ENCODE data around the gene SALL1. TPM values are rescaled to one million over a fixed set of nuclear protein-coding genes. Genes with fewer than 3 reads are reported as not detected.

Gene SALL1
- total and polyA plus RNA-seq, 4 experiments from 2014 or later, result not detected

DNA sequence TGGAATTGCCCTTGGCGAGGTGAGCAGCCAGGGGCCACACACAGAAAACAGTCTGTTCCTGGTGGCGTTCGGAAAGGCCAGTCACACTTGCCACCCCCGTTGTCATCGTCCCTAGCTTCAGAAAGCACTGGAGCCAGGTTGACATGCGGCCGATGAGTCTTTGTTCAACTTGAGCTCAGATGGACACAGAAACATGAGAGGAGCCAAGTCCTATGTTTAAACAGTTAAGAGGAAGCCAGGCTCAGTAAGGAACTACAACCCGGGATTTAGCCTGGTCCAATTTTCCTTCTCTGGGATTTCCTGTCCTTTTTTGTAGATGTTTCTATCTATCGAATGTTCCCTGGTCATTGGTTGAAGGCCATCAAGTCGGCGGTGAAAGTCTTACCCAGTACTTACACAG is 19.5 kb downstream of the SALL1 start:
- CTCF ChIA-PET (ENCODE audit: partially characterized antibody), result no interaction called here
- Mint-ChIP-seq H3K9me3 (peaks cover 0 to 6% (median 3%) of the 10 kb centered on the region in 8 donors), H3K27me3 (peaks cover 8 to 32% of the 10 kb centered on the region in 2 donors), H3K4me1 (no peaks in the 10 kb centered on the region), H3K4me3 (no peak overlapping the region), H3K36me3 (no peaks in the 10 kb centered on the region), H3K27ac (no peak overlapping the region)
- H3K27me3 ChIP-seq (ENCODE audit: insufficient read depth, low read length), result no peaks in the 10 kb centered on the region
- POLR2A ChIA-PET (ENCODE audit: partially characterized antibody), result no interaction called here
- no peak overlapping the region for H3K4me3 ChIP-seq (ENCODE audit: low read length in 2 of 2)
- no peak overlapping the region for H3K27ac ChIP-seq (ENCODE audit: low read depth, low read length)
- no peaks in the 10 kb centered on the region for H3K4me1 ChIP-seq (ENCODE audit: insufficient read depth, low read length)
- DNase-seq, result no peak
- no peaks in the 10 kb centered on the region for H3K36me3 ChIP-seq (ENCODE audit: insufficient read depth, low read length)
- H3K9me3 ChIP-seq (ENCODE audit: control insufficient read depth in 1 of 2, low read length in 2 of 2), result no peaks in the 10 kb centered on the region
- intact Hi-C loops (cut with micrococcal nuclease), result no loop called here

DNA sequence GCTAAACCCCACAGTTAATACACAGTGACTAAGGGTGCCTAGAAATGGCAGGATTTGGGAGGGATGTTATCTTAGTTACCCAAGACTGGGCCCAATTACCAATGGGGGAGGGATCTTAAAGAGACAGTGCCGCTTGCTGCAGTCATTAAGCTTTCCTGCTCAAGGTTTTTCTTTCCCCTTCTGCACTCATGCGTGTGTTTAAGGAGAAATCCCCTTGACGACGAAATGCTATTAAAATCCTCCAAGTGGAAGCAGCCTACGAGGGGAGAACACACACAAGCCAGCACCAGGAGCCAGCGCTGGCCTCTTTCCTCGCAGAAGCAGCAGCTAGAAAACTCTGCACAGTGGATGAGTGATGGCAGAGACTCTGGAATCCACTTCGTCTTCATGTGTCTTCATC is 22.0 kb downstream of the SALL1 start:
- ChIA-PET CTCF (ENCODE audit: partially characterized antibody) (no interaction called here), POLR2A (ENCODE audit: partially characterized antibody) (no interaction called here)
- H3K27ac Mint-ChIP-seq, result no peak overlapping the region
- peaks cover 6 to 25% of the 10 kb centered on the region in 2 donors for H3K27me3 Mint-ChIP-seq
- DNase-seq, result no peak
- H3K4me3 Mint-ChIP-seq, result no peak overlapping the region
- intact Hi-C loops (cut with micrococcal nuclease), result no loop called here
- Histone ChIP-seq H3K27ac (ENCODE audit: low read depth, low read length) (no peak overlapping the region), H3K4me3 (ENCODE audit: low read length in 2 of 2) (no peak overlapping the region), H3K36me3 (ENCODE audit: insufficient read depth, low read length) (no peaks in the 10 kb centered on the region), H3K4me1 (ENCODE audit: insufficient read depth, low read length) (no peaks in the 10 kb centered on the region), H3K27me3 (ENCODE audit: insufficient read depth, low read length) (no peaks in the 10 kb centered on the region), H3K9me3 (ENCODE audit: control insufficient read depth in 1 of 2, low read length in 2 of 2) (no peaks in the 10 kb centered on the region)
- peaks cover 0 to 5% (median 2%) of the 10 kb centered on the region in 8 donors for H3K9me3 Mint-ChIP-seq
- no peaks in the 10 kb centered on the region for H3K4me1 Mint-ChIP-seq
- no peaks in the 10 kb centered on the region for H3K36me3 Mint-ChIP-seq

DNA sequence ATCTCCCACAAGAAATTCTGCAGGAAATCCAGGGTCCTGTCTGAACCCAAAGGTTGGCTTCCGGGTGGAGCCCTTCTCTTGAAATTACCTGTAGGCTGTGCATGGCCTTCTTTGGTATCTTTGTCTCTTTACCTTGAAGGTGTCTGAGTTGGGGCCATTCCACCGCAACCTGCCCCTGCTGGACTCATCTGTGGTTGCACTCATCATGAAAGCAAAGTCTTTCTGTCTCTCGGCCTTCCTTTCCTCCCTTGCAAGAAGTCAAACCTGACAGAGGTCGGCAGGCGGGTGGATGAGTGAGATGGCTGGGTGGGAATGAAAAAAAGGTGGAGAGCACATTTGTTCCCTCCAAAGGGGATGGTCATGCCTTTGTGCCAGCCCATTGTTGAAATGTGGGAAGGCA is 25.1 kb downstream of the SALL1 start:
- H3K36me3 Mint-ChIP-seq, result no peaks in the 10 kb centered on the region
- intact Hi-C loops (cut with micrococcal nuclease), result no loop called here
- ChIA-PET POLR2A (ENCODE audit: partially characterized antibody) (no interaction called here), CTCF (ENCODE audit: partially characterized antibody) (no interaction called here)
- H3K4me1 ChIP-seq (ENCODE audit: insufficient read depth, low read length), result no peaks in the 10 kb centered on the region
- peaks cover 3 to 12% of the 10 kb centered on the region in 2 donors for H3K27me3 Mint-ChIP-seq
- H3K36me3 ChIP-seq (ENCODE audit: insufficient read depth, low read length), result no peaks in the 10 kb centered on the region
- no peaks in the 10 kb centered on the region for H3K4me1 Mint-ChIP-seq
- H3K4me3 ChIP-seq (ENCODE audit: low read length in 2 of 2), result no peak overlapping the region
- no peak overlapping the region for H3K27ac ChIP-seq (ENCODE audit: low read depth, low read length)
- H3K9me3 ChIP-seq (ENCODE audit: control insufficient read depth in 1 of 2, low read length in 2 of 2), result no peaks in the 10 kb centered on the region
- H3K4me3 Mint-ChIP-seq, result no peak overlapping the region
- H3K9me3 Mint-ChIP-seq, result peaks cover 0 to 3% (median under 1%) of the 10 kb centered on the region in 8 donors
- DNase-seq, result no peak
- no peaks in the 10 kb centered on the region for H3K27me3 ChIP-seq (ENCODE audit: insufficient read depth, low read length)
- H3K27ac Mint-ChIP-seq, result no peak overlapping the region

DNA sequence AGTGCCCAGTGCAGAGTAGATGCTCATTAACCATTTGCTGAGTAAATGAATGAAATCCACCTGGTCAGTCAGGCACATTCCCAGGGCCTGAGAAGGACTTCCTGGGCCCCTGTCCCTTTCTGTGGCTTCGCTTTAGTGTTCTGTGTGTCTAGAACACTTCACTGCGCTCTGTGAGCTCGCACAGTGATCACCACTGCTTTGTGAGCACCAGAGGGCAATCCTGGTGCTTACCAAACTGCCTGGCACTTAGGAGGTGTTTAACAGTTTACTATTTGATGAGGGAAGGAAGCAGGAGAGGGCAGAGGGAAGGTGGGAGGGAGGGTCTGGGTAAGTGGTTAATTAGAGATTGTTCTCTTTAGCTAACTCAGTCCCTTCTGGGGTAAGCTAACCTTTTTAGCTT is 26.2 kb downstream of the SALL1 start:
- H3K36me3 Mint-ChIP-seq, result no peaks in the 10 kb centered on the region
- POLR2A ChIA-PET (ENCODE audit: partially characterized antibody), result no interaction called here
- peaks cover 0 to 4% (median 0%) of the 10 kb centered on the region in 8 donors for H3K9me3 Mint-ChIP-seq
- CTCF ChIA-PET (ENCODE audit: partially characterized antibody), result no interaction called here
- H3K27ac Mint-ChIP-seq, result no peak overlapping the region
- Histone ChIP-seq H3K9me3 (ENCODE audit: control insufficient read depth in 1 of 2, low read length in 2 of 2) (no peaks in the 10 kb centered on the region), H3K4me1 (ENCODE audit: insufficient read depth, low read length) (no peaks in the 10 kb centered on the region), H3K27ac (ENCODE audit: low read depth, low read length) (no peak overlapping the region), H3K36me3 (ENCODE audit: insufficient read depth, low read length) (no peaks in the 10 kb centered on the region), H3K27me3 (ENCODE audit: insufficient read depth, low read length) (no peaks in the 10 kb centered on the region), H3K4me3 (ENCODE audit: low read length in 2 of 2) (no peak overlapping the region)
- no peak for DNase-seq
- no peak overlapping the region for H3K4me3 Mint-ChIP-seq
- no peaks in the 10 kb centered on the region for H3K4me1 Mint-ChIP-seq
- intact Hi-C loops (cut with micrococcal nuclease), result no loop called here
- peaks cover 4 to 11% of the 10 kb centered on the region in 2 donors for H3K27me3 Mint-ChIP-seq

DNA sequence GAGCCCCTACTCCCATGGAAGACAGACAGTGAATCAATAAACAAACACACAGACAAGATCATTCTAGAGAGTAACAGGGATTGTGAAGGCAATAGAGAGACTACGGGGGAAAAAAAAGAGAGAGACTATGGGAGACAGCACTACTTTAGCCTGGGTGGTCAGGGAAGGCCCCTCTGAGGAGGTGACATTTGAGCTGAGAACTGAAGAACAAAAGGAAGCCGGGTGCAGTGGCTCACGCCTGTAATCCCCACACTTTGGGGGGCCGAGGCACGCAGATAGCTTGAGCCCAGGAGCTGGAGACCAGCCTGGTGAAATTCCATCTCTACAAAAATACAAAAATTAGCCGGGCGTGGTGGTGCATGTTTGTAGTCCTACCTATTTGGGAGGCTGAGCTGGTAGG is 29.2 kb downstream of the SALL1 start:
- Histone ChIP-seq H3K9me3 (ENCODE audit: control insufficient read depth in 1 of 2, low read length in 2 of 2) (no peaks in the 10 kb centered on the region), H3K4me3 (ENCODE audit: low read length in 2 of 2) (no peak overlapping the region), H3K27ac (ENCODE audit: low read depth, low read length) (no peak overlapping the region), H3K36me3 (ENCODE audit: insufficient read depth, low read length) (no peaks in the 10 kb centered on the region), H3K27me3 (ENCODE audit: insufficient read depth, low read length) (no peaks in the 10 kb centered on the region), H3K4me1 (ENCODE audit: insufficient read depth, low read length) (no peaks in the 10 kb centered on the region)
- Mint-ChIP-seq H3K27ac (no peak overlapping the region), H3K4me3 (no peak overlapping the region), H3K4me1 (no peaks in the 10 kb centered on the region), H3K36me3 (no peaks in the 10 kb centered on the region), H3K27me3 (peaks cover 6 to 14% of the 10 kb centered on the region in 2 donors), H3K9me3 (peaks cover 0 to 3% (median 0%) of the 10 kb centered on the region in 8 donors)
- ChIA-PET POLR2A (ENCODE audit: partially characterized antibody) (no interaction called here), CTCF (ENCODE audit: partially characterized antibody) (no interaction called here)
- intact Hi-C loops (cut with micrococcal nuclease), result no loop called here
- no peak for DNase-seq

DNA sequence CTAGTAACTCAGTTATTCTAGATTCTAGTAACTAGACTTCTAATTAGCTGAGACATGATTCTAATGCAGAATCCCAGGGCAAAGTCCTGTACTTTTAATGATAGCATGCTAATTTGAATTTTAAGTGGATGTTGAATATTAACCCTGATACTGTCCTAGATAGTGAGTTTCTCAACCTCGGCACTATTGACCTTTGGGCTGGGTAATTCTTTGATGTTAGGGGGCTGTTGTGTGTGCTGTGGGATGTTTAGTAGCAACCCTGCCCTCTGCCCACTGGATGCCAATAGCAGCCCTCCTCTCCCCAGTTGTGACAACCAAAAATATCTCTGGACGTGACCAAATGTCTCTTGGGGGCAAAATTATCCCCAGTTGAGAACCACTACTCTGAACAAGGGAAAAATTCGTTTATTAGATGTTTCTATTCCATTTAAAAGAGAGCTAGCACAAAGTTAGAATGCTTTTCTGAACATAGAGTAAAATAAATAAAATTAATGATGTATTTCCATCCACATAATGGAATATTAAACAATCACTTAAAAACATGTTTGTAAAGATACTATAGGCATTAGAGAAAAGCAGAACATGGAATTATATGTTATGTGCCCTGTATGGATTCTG is 30.2 kb downstream of the SALL1 start:
- no peaks in the 10 kb centered on the region for H3K27me3 ChIP-seq (ENCODE audit: insufficient read depth, low read length)
- no peaks in the 10 kb centered on the region for H3K9me3 ChIP-seq (ENCODE audit: control insufficient read depth in 1 of 2, low read length in 2 of 2)
- H3K36me3 ChIP-seq (ENCODE audit: insufficient read depth, low read length), result no peaks in the 10 kb centered on the region
- no peaks in the 10 kb centered on the region for H3K36me3 Mint-ChIP-seq
- POLR2A ChIA-PET (ENCODE audit: partially characterized antibody), result no interaction called here
- no peaks in the 10 kb centered on the region for H3K4me1 ChIP-seq (ENCODE audit: insufficient read depth, low read length)
- CTCF ChIA-PET (ENCODE audit: partially characterized antibody), result no interaction called here
- peaks cover 6 to 14% of the 10 kb centered on the region in 2 donors for H3K27me3 Mint-ChIP-seq
- H3K4me3 ChIP-seq (ENCODE audit: low read length in 2 of 2), result no peak overlapping the region
- no peak overlapping the region for H3K4me3 Mint-ChIP-seq
- H3K9me3 Mint-ChIP-seq, result peaks cover 0 to 3% (median 0%) of the 10 kb centered on the region in 8 donors
- no peak overlapping the region for H3K27ac ChIP-seq (ENCODE audit: low read depth, low read length)
- H3K4me1 Mint-ChIP-seq, result no peaks in the 10 kb centered on the region
- no peak overlapping the region for H3K27ac Mint-ChIP-seq
- intact Hi-C loops (cut with micrococcal nuclease), result no loop called here
- no peak for DNase-seq

DNA sequence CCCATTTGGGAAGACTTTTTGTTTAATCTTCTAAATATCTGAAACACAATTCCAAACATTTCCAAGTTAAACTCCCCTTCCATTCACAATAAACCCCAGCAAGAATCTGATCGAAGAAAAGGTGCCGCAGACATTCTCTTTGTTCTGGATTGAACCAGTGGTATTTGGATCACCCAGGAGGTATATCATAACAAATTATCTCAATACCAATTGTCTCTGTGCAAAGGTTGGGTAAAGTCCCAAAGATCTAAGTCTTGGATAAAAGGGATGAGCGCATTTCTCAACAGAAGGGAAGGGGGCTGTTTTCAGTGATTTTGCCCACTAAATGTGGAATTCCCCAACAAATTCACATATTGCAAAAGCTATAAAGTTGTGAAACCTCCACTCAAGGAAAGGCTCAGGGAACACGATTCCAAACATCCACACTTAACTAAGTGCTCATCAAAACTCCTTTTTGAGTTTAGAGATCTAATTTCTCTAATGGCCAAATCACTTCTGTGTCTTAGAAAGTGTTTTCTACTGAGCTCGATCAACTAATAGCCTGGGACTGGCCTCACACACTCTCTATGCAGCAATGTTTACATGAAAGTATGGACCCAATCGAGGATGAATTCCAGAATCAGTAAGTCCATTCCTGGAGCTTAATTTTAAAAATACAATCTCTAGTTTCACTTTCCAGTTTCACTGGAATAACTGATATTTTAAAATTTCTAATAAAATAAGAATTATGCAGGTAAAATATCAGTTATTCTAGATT is 30.9 kb downstream of the SALL1 start:
- Mint-ChIP-seq H3K27me3 (peaks cover 9 to 17% of the 10 kb centered on the region in 2 donors), H3K4me3 (no peak overlapping the region), H3K9me3 (peaks cover 0 to 3% (median 0%) of the 10 kb centered on the region in 8 donors), H3K27ac (no peak overlapping the region), H3K4me1 (no peaks in the 10 kb centered on the region), H3K36me3 (no peaks in the 10 kb centered on the region)
- no peak for DNase-seq
- CTCF ChIA-PET (ENCODE audit: partially characterized antibody), result no interaction called here
- Histone ChIP-seq H3K27ac (ENCODE audit: low read depth, low read length) (no peak overlapping the region), H3K4me1 (ENCODE audit: insufficient read depth, low read length) (no peaks in the 10 kb centered on the region), H3K36me3 (ENCODE audit: insufficient read depth, low read length) (no peaks in the 10 kb centered on the region), H3K4me3 (ENCODE audit: low read length in 2 of 2) (no peak overlapping the region), H3K27me3 (ENCODE audit: insufficient read depth, low read length) (no peaks in the 10 kb centered on the region), H3K9me3 (ENCODE audit: control insufficient read depth in 1 of 2, low read length in 2 of 2) (no peaks in the 10 kb centered on the region)
- POLR2A ChIA-PET (ENCODE audit: partially characterized antibody), result no interaction called here
- intact Hi-C loops (cut with micrococcal nuclease), result no loop called here
